SK-N-SH (cell line): ENCODE data around the gene CNIH2.

Source experiments
- EZH2phosphoT487 ChIP-seq: fragments of 200-600 bp; sonication (generic); IDR thresholded peaks from 2 replicates; pipeline ENCODE4 v1.6.1; 2017; ENCODE audit warnings: low read depth, mixed run types, mild to moderate bottlenecking, antibody characterized with exemption, moderate library complexity, borderline replicate concordance
- IRF3 ChIP-seq: fragments of 150-350 bp; IDR thresholded peaks from 2 replicates; pipeline ENCODE4 v1.6.1; 2016; ENCODE audit warnings: mild to moderate bottlenecking, low read depth, low read length
- MXI1 ChIP-seq: IDR thresholded peaks from 2 replicates; pipeline ENCODE4 v1.6.1; 2012; ENCODE audit warnings: mild to moderate bottlenecking, low read depth, low read length, improper control_type of control experiment
- RAD21 ChIP-seq: IDR thresholded peaks from 2 replicates; pipeline ENCODE4 v1.6.1; 2012; ENCODE audit warnings: mild to moderate bottlenecking, low read length
- REST ChIP-seq: IDR thresholded peaks from 2 replicates; pipeline ENCODE4 v1.6.1; 2012; ENCODE audit warnings: mild to moderate bottlenecking, low read depth, low read length, moderate library complexity
- SIN3A ChIP-seq: IDR thresholded peaks from 2 replicates; pipeline ENCODE4 v1.6.1; 2012; ENCODE audit warnings: low read depth, mild to moderate bottlenecking, low read length, moderate library complexity, borderline replicate concordance
- TAF1 ChIP-seq: IDR thresholded peaks from 2 replicates; pipeline ENCODE4 v1.6.1; 2012; ENCODE audit warnings: low read depth, mild to moderate bottlenecking, low read length, moderate library complexity, borderline replicate concordance
- TF ChIP-seq, protein P1 (sequence below): fragments of 200-600 bp; sonication (generic); IDR thresholded peaks from 2 replicates; pipeline ENCODE4 v1.6.1; 2017; ENCODE audit warnings: antibody characterized with exemption, mild to moderate bottlenecking, moderate library complexity
- TF ChIP-seq, protein P2 (sequence below): IDR thresholded peaks from 2 replicates; pipeline ENCODE4 v1.4.0; 2012; ENCODE audit warnings: low read depth, borderline replicate concordance

DNA sequence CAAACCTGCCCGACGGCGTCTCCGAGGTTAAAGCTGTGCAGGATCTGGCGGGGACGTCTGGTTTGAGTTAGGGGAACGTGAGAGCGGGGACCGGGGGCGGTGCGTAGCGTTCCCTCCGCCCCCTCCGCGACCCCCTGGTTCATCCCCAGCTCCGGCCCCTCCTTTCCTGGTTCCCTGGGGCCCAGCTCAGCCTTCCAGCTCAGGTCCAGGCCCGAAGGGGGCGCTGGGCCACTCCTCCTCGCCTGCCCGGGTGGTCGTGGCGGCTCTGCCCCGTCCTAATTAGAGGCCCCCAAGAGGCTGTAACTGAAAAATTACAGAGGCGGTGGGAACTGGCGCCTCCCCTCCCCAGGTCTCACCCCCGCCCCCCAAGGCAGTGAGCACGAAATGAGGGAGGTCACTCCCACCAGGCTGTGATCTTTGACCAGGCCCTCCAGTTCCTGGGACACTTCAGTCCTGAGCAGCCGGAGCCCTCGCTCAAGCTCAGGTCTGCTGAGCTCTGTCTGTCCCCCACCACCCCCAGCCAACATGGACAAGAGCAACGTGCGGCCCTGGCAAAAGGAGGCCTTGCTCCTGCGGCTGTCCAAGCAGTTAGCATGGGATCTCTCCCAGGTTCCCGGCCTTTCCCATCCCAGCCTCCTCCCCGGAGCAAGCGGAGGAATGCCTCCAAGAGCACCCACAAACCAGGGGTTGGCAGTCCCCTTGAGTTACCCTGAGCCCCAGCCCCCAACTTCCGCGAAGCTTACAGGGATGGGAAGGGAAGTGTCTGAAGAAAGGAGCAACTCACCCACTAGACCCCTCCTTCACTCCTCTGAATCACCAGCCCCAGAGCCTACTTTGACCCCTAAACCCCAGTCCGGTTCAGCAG is 35.6 kb downstream of the CNIH2 start:
- TF ChIP-seq, protein P1, sequence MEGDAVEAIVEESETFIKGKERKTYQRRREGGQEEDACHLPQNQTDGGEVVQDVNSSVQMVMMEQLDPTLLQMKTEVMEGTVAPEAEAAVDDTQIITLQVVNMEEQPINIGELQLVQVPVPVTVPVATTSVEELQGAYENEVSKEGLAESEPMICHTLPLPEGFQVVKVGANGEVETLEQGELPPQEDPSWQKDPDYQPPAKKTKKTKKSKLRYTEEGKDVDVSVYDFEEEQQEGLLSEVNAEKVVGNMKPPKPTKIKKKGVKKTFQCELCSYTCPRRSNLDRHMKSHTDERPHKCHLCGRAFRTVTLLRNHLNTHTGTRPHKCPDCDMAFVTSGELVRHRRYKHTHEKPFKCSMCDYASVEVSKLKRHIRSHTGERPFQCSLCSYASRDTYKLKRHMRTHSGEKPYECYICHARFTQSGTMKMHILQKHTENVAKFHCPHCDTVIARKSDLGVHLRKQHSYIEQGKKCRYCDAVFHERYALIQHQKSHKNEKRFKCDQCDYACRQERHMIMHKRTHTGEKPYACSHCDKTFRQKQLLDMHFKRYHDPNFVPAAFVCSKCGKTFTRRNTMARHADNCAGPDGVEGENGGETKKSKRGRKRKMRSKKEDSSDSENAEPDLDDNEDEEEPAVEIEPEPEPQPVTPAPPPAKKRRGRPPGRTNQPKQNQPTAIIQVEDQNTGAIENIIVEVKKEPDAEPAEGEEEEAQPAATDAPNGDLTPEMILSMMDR, result peak; percentile 46; the same call in 1 of the 2 replicates
- TF ChIP-seq TAF1 (no peak; the same call in 1 of the 2 replicates), EZH2phosphoT487 (no peak), MXI1 (0 out of 2 replicates have a peak, but pooled peaks have one; percentile 6), IRF3 (no peak), REST (peak; percentile 7; the same call in 1 of the 2 replicates), SIN3A (no peak), RAD21 (peak; percentile 55)
- TF ChIP-seq, protein P2, sequence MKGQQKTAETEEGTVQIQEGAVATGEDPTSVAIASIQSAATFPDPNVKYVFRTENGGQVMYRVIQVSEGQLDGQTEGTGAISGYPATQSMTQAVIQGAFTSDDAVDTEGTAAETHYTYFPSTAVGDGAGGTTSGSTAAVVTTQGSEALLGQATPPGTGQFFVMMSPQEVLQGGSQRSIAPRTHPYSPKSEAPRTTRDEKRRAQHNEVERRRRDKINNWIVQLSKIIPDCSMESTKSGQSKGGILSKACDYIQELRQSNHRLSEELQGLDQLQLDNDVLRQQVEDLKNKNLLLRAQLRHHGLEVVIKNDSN, result no peak
